A549 treated with Mapracorat at 1 μM for 4 hours (cell line): ENCODE measurements around the gene MARK4. TPM values are rescaled to one million over a fixed set of nuclear protein-coding genes. Genes with fewer than 3 reads are reported as not detected.

Experiments used
- total RNA-seq: library from RNA; stranded (reverse); fragments of 200-300 nt; extraction: Qiagen RNA extraction; gene quantifications from 5 replicates; pipeline ENCODE4 v1.2.3, GENCODE V29; 2022

The MARK4 gene
- total RNA-seq, result 5.9 to 10.0 TPM (median 8.0 TPM) in 5 replicates

GRCh38 chr19:45250832-45251451, at the start of gene MARK4:
TSS of gene MARK4 (plus strand) at chr19:45251271. CDS start at chr19:45251589, 318 bp downstream.

GRCh38 chr19:45245334-45245787, 5.7 kb upstream of the MARK4 start, which contains the start of gene EXOC3L2:
TSS of gene EXOC3L2 (minus strand) at chr19:45245407. CDS start at chr19:45239045, 6,362 bp downstream.

GRCh38 chr19:45322744-45323281, 71.7 kb downstream of the MARK4 start, which contains the start of gene CKM:
TSS of gene CKM (minus strand) at chr19:45322875. CDS start at chr19:45319713, 3,162 bp downstream.

GRCh38 chr19:45340232-45340898, 89.3 kb downstream of the MARK4 start, which contains the start of gene KLC3:
TSS of gene KLC3 (plus strand) at chr19:45340750. CDS start at chr19:45345542, 4,792 bp downstream.

Other genes with a start within 250 kb of the MARK4 start
- 23.9 to 46.8 TPM (median 41.0 TPM) in 5 replicates for gene RELB, start 249.8 kb upstream of the MARK4 start, total RNA-seq
- 52.7 to 80.7 TPM (median 66.8 TPM) in 5 replicates for gene CLASRP, start 212.2 kb upstream of the MARK4 start, total RNA-seq
- 9.3 to 15.7 TPM (median 13.8 TPM) in 5 replicates for gene ZNF296, start 174.8 kb upstream of the MARK4 start, total RNA-seq
- gene GEMIN7, start 172.0 kb upstream of the MARK4 start, total RNA-seq, result 87.1 to 92.1 TPM (median 90.7 TPM) in 5 replicates
- 24.6 to 41.0 TPM (median 38.8 TPM) in 5 replicates for gene PPP1R37, start 158.1 kb upstream of the MARK4 start, total RNA-seq
- gene NKPD1, start 90.3 kb upstream of the MARK4 start, total RNA-seq, result 0.33 to 0.73 TPM (median 0.57 TPM) in 5 replicates
- 35.3 to 49.4 TPM (median 42.2 TPM) in 5 replicates for gene TRAPPC6A, start 73.0 kb upstream of the MARK4 start, total RNA-seq
- gene BLOC1S3, start 72.5 kb upstream of the MARK4 start, total RNA-seq, result 20.2 to 27.5 TPM (median 25.3 TPM) in 5 replicates
- 1.5 to 1.8 TPM (median 1.6 TPM) in 5 replicates for gene EXOC3L2, start 5.9 kb upstream of the MARK4 start, total RNA-seq
- gene CKM, start 71.6 kb downstream of the MARK4 start, total RNA-seq, result not detected in 5 replicates
- 0.91 to 1.4 TPM (median 1.1 TPM) in 5 replicates for gene KLC3, start 89.5 kb downstream of the MARK4 start, total RNA-seq
- 11.7 to 13.6 TPM (median 12.9 TPM) in 5 replicates for gene ERCC2, start 119.3 kb downstream of the MARK4 start, total RNA-seq
- 32.7 to 42.5 TPM (median 39.9 TPM) in 5 replicates for gene PPP1R13L, start 153.8 kb downstream of the MARK4 start, total RNA-seq
- 43.6 to 52.2 TPM (median 46.4 TPM) in 5 replicates for gene POLR1G, start 155.4 kb downstream of the MARK4 start, total RNA-seq
- gene ERCC1, start 172.6 kb downstream of the MARK4 start, total RNA-seq, result 146 to 172 TPM (median 160 TPM) in 5 replicates
- gene FOSB, start 216.7 kb downstream of the MARK4 start, total RNA-seq, result 12.2 to 18.7 TPM (median 15.8 TPM) in 5 replicates
- gene RTN2, start 245.8 kb downstream of the MARK4 start, total RNA-seq, result 11.5 to 16.1 TPM (median 12.5 TPM) in 5 replicates
- gene PPM1N, start 247.2 kb downstream of the MARK4 start, total RNA-seq, result 7.1 to 10.4 TPM (median 8.1 TPM) in 5 replicates